C4-2B (cell line): ENCODE measurements around the gene UGT1A8.

ENCODE experiments used
- H3K27ac ChIP-seq: fragments of 450-650 bp; 2 replicates; pipeline ENCODE4 v1.5.1; 2017
- ZFX ChIP-seq: fragments of 450-650 bp; IDR thresholded peaks from 2 replicates; pipeline ENCODE4 v1.6.1; 2017
- TF ChIP-seq, protein P1 (sequence below): fragments of 450-650 bp; conservative IDR thresholded peaks from 2 replicates; pipeline ENCODE4 v1.5.1; 2017; ENCODE audit warnings: mild to moderate bottlenecking

The UGT1A8 gene

DNA sequence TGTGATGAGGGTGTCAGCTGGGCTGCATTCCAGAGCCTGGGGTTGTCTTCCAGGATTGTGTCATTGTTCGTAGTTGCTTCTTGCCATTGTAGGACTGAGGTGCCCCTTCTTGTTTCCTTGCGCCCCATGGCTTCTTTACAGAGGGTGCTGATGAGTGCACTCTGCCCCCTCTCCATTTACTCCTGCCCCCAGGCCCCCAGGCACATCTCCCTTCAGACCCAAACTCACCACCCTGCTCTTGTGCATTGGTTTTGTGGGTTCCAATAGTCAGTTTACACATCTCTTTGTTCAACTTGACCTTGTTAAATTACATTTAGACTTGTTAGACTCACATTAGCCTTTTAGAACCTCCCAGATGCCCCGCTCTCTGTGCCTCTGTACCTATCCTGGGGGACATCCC, 203.8 kb downstream of the UGT1A8 start:
- no peak overlapping the region for H3K27ac ChIP-seq
- TF ChIP-seq ZFX: no peak
- TF ChIP-seq, protein P1, sequence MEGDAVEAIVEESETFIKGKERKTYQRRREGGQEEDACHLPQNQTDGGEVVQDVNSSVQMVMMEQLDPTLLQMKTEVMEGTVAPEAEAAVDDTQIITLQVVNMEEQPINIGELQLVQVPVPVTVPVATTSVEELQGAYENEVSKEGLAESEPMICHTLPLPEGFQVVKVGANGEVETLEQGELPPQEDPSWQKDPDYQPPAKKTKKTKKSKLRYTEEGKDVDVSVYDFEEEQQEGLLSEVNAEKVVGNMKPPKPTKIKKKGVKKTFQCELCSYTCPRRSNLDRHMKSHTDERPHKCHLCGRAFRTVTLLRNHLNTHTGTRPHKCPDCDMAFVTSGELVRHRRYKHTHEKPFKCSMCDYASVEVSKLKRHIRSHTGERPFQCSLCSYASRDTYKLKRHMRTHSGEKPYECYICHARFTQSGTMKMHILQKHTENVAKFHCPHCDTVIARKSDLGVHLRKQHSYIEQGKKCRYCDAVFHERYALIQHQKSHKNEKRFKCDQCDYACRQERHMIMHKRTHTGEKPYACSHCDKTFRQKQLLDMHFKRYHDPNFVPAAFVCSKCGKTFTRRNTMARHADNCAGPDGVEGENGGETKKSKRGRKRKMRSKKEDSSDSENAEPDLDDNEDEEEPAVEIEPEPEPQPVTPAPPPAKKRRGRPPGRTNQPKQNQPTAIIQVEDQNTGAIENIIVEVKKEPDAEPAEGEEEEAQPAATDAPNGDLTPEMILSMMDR: no peak

GRCh38 chr2:233821709-233822100, 204.3 kb downstream of the UGT1A8 start:
- TF ChIP-seq, protein P1: no peak
- no peak for TF ChIP-seq ZFX
- no peak overlapping the region for H3K27ac ChIP-seq

- TF ChIP-seq ZFX: no peak
- no peak overlapping the region for H3K27ac ChIP-seq
These were observed 204.8 kb downstream of the UGT1A8 start for GRCh38 chr2:233822101-233822771.
